Measurements from ENCODE around the gene TUBE1.

Gene TUBE1

GRCh38 chr6:112033791-112034615 is 53.3 kb downstream of the TUBE1 start:
- Histone ChIP-seq H3K9ac (ENCODE audit: low read depth, low read length) (no peak overlapping the region), H3K4me1 (ENCODE audit: insufficient read depth, low read length) (peaks cover 6% of the 10 kb centered on the region), H3K36me3 (ENCODE audit: insufficient read depth, low read length) (no peaks in the 10 kb centered on the region)

GRCh38 chr6:112032728-112033127 is 54.6 kb downstream of the TUBE1 start:
- no peak overlapping the region for H3K9ac ChIP-seq (ENCODE audit: low read depth, low read length)
- peaks cover under 1% of the 10 kb centered on the region; the same call in 1 of the 2 replicates for H3K4me1 ChIP-seq (ENCODE audit: insufficient read depth, low read length)
- H3K9me3 ChIP-seq (ENCODE audit: control insufficient read depth, insufficient read depth, low read length), result no peaks in the 10 kb centered on the region
- H3K36me3 ChIP-seq (ENCODE audit: insufficient read depth, low read length), result no peaks in the 10 kb centered on the region

More at GRCh38 chr6:112033791-112034615, 53.3 kb downstream of the TUBE1 start:
- H3K9me3 ChIP-seq (ENCODE audit: control insufficient read depth, insufficient read depth, low read length), result no peaks in the 10 kb centered on the region

GRCh38 chr6:112031960-112032359 is 55.3 kb downstream of the TUBE1 start:
- Histone ChIP-seq H3K9ac (ENCODE audit: low read depth, low read length) (no peak overlapping the region), H3K9me3 (ENCODE audit: control insufficient read depth, insufficient read depth, low read length) (no peaks in the 10 kb centered on the region), H3K4me1 (ENCODE audit: insufficient read depth, low read length) (no peaks in the 10 kb centered on the region), H3K36me3 (ENCODE audit: insufficient read depth, low read length) (no peaks in the 10 kb centered on the region)

- Histone ChIP-seq H3K9me3 (ENCODE audit: control insufficient read depth, insufficient read depth, low read length) (no peaks in the 10 kb centered on the region), H3K4me1 (ENCODE audit: insufficient read depth, low read length) (no peaks in the 10 kb centered on the region), H3K36me3 (ENCODE audit: insufficient read depth, low read length) (no peaks in the 10 kb centered on the region), H3K9ac (ENCODE audit: low read depth, low read length) (no peak overlapping the region)
Observed at GRCh38 chr6:112030961-112031660, 56.2 kb downstream of the TUBE1 start.

- no peaks in the 10 kb centered on the region for H3K36me3 ChIP-seq (ENCODE audit: insufficient read depth, low read length)
- no peaks in the 10 kb centered on the region for H3K9me3 ChIP-seq (ENCODE audit: control insufficient read depth, insufficient read depth, low read length)
- H3K4me1 ChIP-seq (ENCODE audit: insufficient read depth, low read length), result no peaks in the 10 kb centered on the region
- no peak overlapping the region for H3K9ac ChIP-seq (ENCODE audit: low read depth, low read length)
Observed at GRCh38 chr6:112030206-112030960, 56.9 kb downstream of the TUBE1 start.

GRCh38 chr6:112029045-112029822 is 58.0 kb downstream of the TUBE1 start:
- Histone ChIP-seq H3K9me3 (ENCODE audit: control insufficient read depth, insufficient read depth, low read length) (no peaks in the 10 kb centered on the region; the same call in 1 of the 2 replicates), H3K4me1 (ENCODE audit: insufficient read depth, low read length) (no peaks in the 10 kb centered on the region), H3K9ac (ENCODE audit: low read depth, low read length) (no peak overlapping the region), H3K36me3 (ENCODE audit: insufficient read depth, low read length) (no peaks in the 10 kb centered on the region)

- no peaks in the 10 kb centered on the region; the same call in 1 of the 2 replicates for H3K9me3 ChIP-seq (ENCODE audit: control insufficient read depth, insufficient read depth, low read length)
- H3K9ac ChIP-seq (ENCODE audit: low read depth, low read length), result no peak overlapping the region
- no peaks in the 10 kb centered on the region for H3K4me1 ChIP-seq (ENCODE audit: insufficient read depth, low read length)
- H3K36me3 ChIP-seq (ENCODE audit: insufficient read depth, low read length), result no peaks in the 10 kb centered on the region
Observed at GRCh38 chr6:112027942-112028674, 59.2 kb downstream of the TUBE1 start.

- no peaks in the 10 kb centered on the region; the same call in 1 of the 2 replicates for H3K9me3 ChIP-seq (ENCODE audit: control insufficient read depth, insufficient read depth, low read length)
- no peak overlapping the region for H3K9ac ChIP-seq (ENCODE audit: low read depth, low read length)
- no peaks in the 10 kb centered on the region for H3K4me1 ChIP-seq (ENCODE audit: insufficient read depth, low read length)
- no peaks in the 10 kb centered on the region for H3K36me3 ChIP-seq (ENCODE audit: insufficient read depth, low read length)
Observed at GRCh38 chr6:112026933-112027332, 60.3 kb downstream of the TUBE1 start.

- H3K9ac ChIP-seq (ENCODE audit: low read depth, low read length), result no peak overlapping the region
- no peaks in the 10 kb centered on the region for H3K36me3 ChIP-seq (ENCODE audit: insufficient read depth, low read length)
- H3K4me1 ChIP-seq (ENCODE audit: insufficient read depth, low read length), result no peaks in the 10 kb centered on the region
- no peaks in the 10 kb centered on the region; the same call in 1 of the 2 replicates for H3K9me3 ChIP-seq (ENCODE audit: control insufficient read depth, insufficient read depth, low read length)
Observed at GRCh38 chr6:112024464-112024863, 62.8 kb downstream of the TUBE1 start.

GRCh38 chr6:112022749-112023148 is 64.5 kb downstream of the TUBE1 start:
- H3K4me1 ChIP-seq (ENCODE audit: insufficient read depth, low read length), result no peaks in the 10 kb centered on the region
- no peak overlapping the region for H3K9ac ChIP-seq (ENCODE audit: low read depth, low read length)
- H3K9me3 ChIP-seq (ENCODE audit: control insufficient read depth, insufficient read depth, low read length), result no peaks in the 10 kb centered on the region; the same call in 1 of the 2 replicates
- no peaks in the 10 kb centered on the region for H3K36me3 ChIP-seq (ENCODE audit: insufficient read depth, low read length)

GRCh38 chr6:112021691-112022310 is 65.5 kb downstream of the TUBE1 start:
- H3K9ac ChIP-seq (ENCODE audit: low read depth, low read length), result no peak overlapping the region
- H3K4me1 ChIP-seq (ENCODE audit: insufficient read depth, low read length), result no peaks in the 10 kb centered on the region
- no peaks in the 10 kb centered on the region; the same call in 1 of the 2 replicates for H3K9me3 ChIP-seq (ENCODE audit: control insufficient read depth, insufficient read depth, low read length)
- no peaks in the 10 kb centered on the region for H3K36me3 ChIP-seq (ENCODE audit: insufficient read depth, low read length)

All from ES-I3 (cell line).